Muscle of back (tissue), 11 donors: Measurements from ENCODE around the gene TSPAN13. TPM values are rescaled to one million over a fixed set of nuclear protein-coding genes. Genes with fewer than 3 reads are reported as not detected.
A peak's percentile ranks its signal among the peaks of the same experiment; 100 is the strongest.

ENCODE experiments used
- DNase-seq, 3 donors: peaks; one replicate each; pipeline versions ENCODE4 v3.0.0 to v3.0.0-alpha.2; 2013
- polyA plus RNA-seq, 10 donors: library from polyadenylated mRNA; unstranded; fragments of 120-200 nt; gene quantifications; one replicate each; pipeline ENCODE4 v1.2.1, GENCODE V29; 2013; ENCODE audit not compliant: insufficient read length in 10 of 10

The TSPAN13 gene
- polyA plus RNA-seq, 10 donors = 51.4 to 88.2 (median 61.7) TPM

DNA sequence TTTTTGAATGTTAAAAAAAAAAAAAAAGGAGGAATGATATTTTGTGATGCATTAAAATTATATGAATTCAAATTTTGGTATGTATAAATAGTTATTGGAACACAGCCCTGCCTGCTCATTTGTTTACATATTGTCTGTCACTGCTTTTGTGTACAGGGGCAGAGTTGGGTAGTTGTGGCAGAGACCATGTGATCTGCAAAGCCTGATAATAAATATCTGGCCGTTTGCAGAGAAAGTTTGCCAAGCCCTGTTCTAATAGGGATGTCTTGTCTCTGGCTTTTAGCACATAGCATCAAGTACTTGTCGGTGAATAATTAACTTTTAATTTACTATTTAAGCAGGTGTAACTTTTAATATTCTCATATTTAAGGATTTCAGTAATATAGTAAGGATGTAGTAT lies 19.8 kb downstream of the TSPAN13 start:
- no peak for DNase-seq

DNA sequence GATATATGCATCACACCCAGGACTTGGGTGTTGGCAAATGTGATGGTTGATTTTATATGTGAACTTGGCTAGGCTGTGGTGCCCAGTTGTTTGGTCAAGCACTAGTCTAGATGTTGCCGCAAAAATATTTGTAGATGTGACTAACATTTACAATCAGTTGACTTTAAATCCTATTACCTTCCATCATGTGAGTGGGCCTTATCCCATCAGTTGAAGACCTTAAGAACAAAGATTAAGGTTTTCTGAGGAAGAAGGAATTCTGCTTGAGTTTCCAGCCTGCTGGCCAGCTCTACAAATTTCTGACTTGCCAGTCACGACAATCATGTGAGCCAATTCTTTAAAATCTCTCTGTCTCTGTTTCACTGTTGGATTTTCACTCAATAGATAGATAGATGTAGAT lies 20.3 kb downstream of the TSPAN13 start:
- no peak for DNase-seq

- DNase-seq = no peak
Observed at GRCh38 chr7:16774294-16774693, 20.7 kb downstream of the TSPAN13 start.

DNA sequence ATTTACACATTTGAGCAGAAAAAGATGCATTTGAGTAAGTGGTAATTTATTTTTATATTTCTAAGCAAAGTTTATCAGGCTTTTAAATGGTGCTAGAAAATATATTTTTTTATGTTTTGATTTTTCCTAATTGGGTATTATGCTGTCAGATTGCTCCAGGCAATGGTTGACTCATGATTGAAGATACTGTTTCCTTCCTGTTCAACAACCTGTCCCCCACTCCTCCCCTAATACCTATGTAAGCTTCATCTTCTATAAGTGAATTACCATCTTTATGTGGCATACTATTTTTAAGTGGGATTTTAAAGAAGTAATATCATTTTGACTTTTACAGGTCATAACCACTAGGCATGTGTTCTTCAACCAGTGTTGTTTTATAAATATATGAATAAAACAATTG lies 21.4 kb downstream of the TSPAN13 start:
- no peak for DNase-seq

DNA sequence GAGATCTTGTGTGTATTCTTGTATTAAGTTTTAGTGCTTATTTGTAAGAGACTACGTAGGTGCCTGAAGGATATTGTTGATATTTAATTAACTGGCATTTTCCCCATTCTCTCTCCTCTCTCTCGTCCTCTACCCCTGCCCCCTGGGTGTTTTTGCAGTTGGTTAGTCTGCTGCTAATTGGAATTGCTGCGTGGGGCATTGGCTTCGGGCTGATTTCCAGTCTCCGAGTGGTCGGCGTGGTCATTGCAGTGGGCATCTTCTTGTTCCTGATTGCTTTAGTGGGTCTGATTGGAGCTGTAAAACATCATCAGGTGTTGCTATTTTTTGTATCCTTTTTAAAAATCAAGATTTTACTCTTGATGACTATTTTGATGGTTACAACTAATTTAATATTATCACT lies 22.5 kb downstream of the TSPAN13 start:
- no peak for DNase-seq

- no peak for DNase-seq
Observed at GRCh38 chr7:16778476-16778875, 24.9 kb downstream of the TSPAN13 start.

DNA sequence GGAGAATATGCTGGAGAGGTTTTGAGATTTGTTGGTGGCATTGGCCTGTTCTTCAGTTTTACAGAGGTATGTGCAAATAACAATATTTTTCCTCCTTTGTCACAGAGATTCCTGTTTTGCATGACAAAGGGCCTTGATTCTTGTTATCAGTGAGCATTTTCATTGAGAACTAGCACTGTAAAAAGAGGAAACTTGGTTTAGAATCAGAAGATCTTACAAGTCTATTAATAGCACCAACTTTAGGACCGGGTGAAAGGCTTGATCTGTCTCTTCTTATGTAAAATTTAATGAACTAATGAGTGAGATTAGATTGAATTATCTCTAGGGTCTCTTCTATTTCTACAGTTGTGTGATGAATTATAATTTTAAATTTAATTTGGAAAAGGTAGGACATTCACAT lies 25.5 kb downstream of the TSPAN13 start:
- no peak for DNase-seq

- no peak for DNase-seq
Observed at GRCh38 chr7:16780596-16780995, 27.0 kb downstream of the TSPAN13 start.

DNA sequence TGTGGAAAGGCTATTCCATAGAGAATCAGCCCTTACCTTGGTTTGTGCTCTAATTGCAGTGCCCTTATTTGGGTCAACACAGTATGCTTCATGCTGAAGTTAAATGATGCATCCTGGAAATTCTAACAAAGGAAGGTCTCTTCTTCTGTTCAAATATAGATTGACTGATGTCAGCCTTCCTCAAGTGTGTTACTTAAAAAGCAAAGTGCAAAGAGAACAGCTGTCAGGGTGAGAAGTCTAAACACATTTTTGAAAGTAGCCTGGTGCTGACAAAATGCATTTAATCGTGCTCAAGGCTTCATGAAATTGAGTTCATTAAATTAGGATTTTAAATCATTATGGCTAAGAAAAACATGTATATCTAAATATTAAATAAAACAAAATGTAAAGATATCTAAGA lies 31.8 kb downstream of the TSPAN13 start:
- no peak for DNase-seq

DNA sequence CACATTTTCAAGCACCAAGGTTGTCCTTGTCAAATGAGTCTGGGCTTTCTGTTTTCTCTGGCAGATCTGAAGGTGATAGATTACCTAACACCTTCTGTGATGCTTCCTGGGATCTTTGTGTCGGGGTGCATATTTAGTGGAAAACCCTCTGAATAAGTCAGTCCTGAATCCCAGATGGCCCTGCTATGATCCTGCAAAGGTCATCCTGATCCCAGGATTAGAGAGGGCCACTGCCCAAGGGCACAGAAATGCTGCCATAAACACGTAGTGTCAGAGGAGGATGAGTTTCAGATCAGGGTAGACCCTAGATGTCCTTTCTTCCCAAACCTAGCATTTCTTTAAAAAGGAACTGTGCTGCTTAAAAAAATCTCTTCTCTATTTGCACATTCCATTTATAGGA lies 32.3 kb downstream of the TSPAN13 start:
- DNase-seq = no peak

- no peak for DNase-seq
Observed at GRCh38 chr7:16786257-16786656, 32.7 kb downstream of the TSPAN13 start.

GRCh38 chr7:16787127-16787526 lies 33.6 kb downstream of the TSPAN13 start:
- DNase-seq = no peak

- no peak for DNase-seq
Observed at GRCh38 chr7:16791071-16791470, 37.5 kb downstream of the TSPAN13 start.

DNA sequence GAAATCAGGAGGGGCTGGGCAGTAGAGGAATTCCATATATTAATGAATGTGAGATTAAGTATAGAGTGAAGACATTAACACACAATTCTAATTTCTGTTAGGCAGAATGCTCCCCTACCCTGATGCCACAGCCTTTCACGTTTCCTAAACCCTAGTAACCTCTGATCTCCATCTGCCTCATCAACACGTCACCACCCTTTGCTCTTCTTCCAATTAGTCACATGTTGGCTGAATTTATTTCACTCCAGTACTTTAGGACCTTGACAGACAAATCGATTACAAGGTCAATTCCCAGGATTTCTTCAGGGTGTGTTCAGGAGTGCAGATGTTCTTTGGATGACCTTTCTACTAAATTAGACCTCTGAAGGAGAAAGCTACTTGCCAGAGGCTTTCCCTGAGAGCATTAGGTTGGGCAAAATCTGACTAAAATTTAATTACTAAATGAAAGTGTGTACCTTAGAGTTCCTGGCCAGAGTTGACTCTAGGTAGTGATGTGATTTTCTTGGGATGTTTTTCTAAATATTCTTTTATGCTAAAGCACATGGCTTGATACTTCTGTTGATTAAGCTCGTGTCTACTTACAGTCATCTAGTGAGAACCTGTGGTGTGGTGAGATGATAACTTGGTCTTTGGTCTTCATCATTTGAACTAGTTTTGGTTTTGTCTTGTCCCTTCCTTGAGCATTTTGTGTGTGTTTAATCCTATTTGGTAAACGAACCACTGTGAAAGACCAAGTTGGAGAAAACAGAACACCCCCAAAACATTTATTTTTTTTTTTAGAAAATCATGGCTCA lies 38.5 kb downstream of the TSPAN13 start:
- DNase-seq = no peak

GRCh38 chr7:16794986-16795385 lies 41.4 kb downstream of the TSPAN13 start:
- DNase-seq = peak in 1 of 3 donors; percentile 51

DNA sequence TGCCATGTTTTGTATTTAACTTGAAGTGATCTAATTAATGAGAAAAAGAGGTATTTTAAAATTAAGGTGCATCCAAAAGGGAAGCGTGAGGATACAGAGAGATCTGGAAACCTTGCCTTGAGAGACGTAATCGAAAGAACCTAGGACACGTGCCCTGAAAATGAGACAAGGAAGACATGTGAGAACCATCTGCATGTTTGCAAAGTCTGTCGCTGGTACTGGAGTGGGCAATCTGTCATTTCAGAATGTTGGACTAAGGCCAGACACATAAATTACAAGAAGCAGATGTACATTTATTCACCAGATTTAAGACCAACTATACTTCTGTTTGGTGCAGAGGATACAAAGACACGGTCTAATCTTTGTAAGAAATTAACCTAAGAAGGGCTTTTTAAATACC lies 42.1 kb downstream of the TSPAN13 start:
- peak in 1 of 3 donors; percentile 39 for DNase-seq

DNA sequence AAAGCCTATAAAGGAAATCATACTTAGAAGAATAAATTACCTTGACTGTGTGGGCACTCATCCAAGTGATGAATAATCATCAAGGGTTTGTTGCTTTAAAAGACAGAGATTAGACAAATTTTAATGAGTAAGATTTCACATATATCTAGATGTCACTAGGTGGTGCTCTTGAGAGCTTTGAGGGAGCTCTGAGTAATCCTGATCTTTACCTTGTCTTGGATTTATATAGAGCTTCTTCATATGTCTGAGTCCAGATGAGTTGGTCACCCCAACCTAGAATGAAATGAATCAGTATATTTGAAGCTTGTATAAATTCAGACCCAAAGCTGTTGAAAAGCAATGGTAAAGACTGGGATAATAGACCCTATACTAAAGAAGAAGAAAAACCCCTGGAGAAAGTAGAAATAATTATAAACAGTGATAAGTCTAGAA lies 47.6 kb downstream of the TSPAN13 start:
- peak in 2 of 3 donors; percentile 49 to 54 for DNase-seq

- no peak for DNase-seq
Observed at GRCh38 chr7:16801579-16801978, 48.0 kb downstream of the TSPAN13 start.

DNA sequence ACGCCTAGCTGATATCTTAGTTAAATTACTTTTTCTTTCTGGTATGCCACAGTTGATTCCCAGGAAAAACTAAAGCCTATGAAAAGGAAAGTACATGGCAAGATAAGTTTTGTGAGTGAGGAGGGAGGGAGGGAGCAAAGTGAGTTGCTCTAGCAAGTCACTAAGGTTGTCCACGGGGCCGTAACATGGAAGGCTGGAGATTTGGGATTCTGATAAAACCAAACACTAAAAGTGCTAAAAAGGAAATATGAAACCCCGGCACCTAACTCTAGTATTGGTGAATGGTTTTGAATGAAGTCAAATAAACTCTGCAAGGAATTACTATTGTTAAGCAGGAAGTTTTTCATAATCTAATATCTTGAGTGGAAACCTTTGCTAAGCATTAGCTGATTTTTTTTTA lies 49.6 kb downstream of the TSPAN13 start:
- no peak for DNase-seq

GRCh38 chr7:16803881-16804673 lies 50.5 kb downstream of the TSPAN13 start:
- no peak for DNase-seq

DNA sequence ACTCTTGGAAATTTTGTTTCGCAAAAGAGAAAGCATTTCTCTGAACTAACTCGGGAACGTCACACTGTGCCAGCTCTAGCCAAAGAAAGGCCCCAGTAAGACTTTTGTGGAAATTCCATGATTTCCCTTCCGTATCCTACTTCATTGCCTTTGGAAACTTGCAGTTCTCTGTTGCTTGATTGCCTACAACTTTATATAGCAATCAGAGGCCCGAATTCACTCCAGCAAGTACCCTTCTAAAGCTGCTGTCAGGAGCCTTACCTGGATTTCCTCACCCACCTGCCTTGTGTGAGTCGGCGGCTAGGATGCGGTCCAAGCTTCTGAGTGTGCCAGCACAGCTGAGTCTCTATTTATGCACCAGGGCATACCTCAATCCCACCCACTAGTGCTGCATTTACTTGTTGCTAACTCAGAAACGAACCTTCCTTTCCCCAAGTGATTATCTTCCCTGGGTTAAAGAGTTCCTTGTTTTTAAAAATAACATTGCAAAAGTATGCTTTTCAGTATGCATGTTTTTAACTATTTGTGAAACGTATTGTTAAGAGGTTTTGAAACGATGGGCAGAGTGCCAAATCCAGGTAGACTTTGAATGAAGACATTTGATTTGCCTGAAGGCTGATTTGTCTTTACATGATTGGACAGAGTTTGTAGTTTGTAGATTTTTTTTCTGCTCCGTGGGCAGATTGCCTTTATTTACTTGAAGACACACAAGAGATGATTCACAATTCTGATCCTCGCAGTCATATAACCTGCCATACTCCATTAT lies 51.3 kb downstream of the TSPAN13 start, which contains the start of gene AGR2:
AGR2 (minus strand) TSS at position 326 of the 766 bp plus-strand sequence. CDS start 3,203 bp downstream, outside the sequence.
- DNase-seq = no peak

GRCh38 chr7:16805441-16805840 lies 51.9 kb downstream of the TSPAN13 start:
- no peak for DNase-seq
